Subcutaneous abdominal adipose tissue (tissue), 5 donors: ENCODE results near the gene CYP3A4.

Source experiments
- H3K27ac ChIP-seq: one replicate; pipeline ENCODE4 v1.7.0; 2013; ENCODE audit warnings: low read depth, mild to moderate bottlenecking, inconsistent platforms, low read length, moderate library complexity
- H3K27me3 ChIP-seq, 5 donors: one replicate each; pipeline ENCODE4 v1.7.0; 2013; ENCODE audit warnings: low read length in 5 of 5, inconsistent platforms in 1 of 5; ENCODE audit not compliant: control insufficient read depth in 5 of 5, insufficient read depth in 4 of 5
- H3K36me3 ChIP-seq, 5 donors: one replicate each; pipeline ENCODE4 v1.7.0; 2013; ENCODE audit warnings: low read length in 5 of 5; ENCODE audit not compliant: control insufficient read depth in 5 of 5, insufficient read depth in 5 of 5
- H3K4me1 ChIP-seq, 5 donors: one replicate each; pipeline ENCODE4 v1.7.0; 2013; ENCODE audit warnings: low read length in 5 of 5, mild to moderate bottlenecking in 3 of 5, moderate library complexity in 1 of 5; ENCODE audit not compliant: control insufficient read depth in 5 of 5, insufficient read depth in 5 of 5
- H3K4me3 ChIP-seq, 5 donors: one replicate each; pipeline ENCODE4 v1.7.0; 2013; ENCODE audit warnings: low read length in 5 of 5, low read depth in 1 of 5
- H3K9ac ChIP-seq, 5 donors: one replicate each; pipeline ENCODE4 v1.7.0; 2013; ENCODE audit warnings: low read length in 5 of 5, mild to moderate bottlenecking in 4 of 5, moderate library complexity in 3 of 5
- H3K9me3 ChIP-seq, 5 donors: one replicate each; pipeline ENCODE4 v1.7.0; 2013; ENCODE audit warnings: low read length in 5 of 5; ENCODE audit not compliant: control insufficient read depth in 5 of 5
- donor health status: healthy.
- donor health status: healthy.
- donor health status: healthy.
- donor health status: healthy.
- donor health status: healthy.

The CYP3A4 gene

GRCh38 chr7:99794585-99795502 lies 10.9 kb upstream of the CYP3A4 start:
- Histone ChIP-seq H3K9me3 (no peaks in the 10 kb centered on the region), H3K4me3 (no peak overlapping the region), H3K9ac (no peak overlapping the region), H3K4me1 (peaks cover 0 to 6% (median 0%) of the 10 kb centered on the region in 5 donors), H3K27me3 (no peaks in the 10 kb centered on the region), H3K36me3 (no peaks in the 10 kb centered on the region), H3K27ac (no peak overlapping the region)

GRCh38 chr7:99793443-99793842 lies 9.5 kb upstream of the CYP3A4 start:
- no peak overlapping the region for H3K9ac ChIP-seq
- no peak overlapping the region for H3K4me3 ChIP-seq
- H3K9me3 ChIP-seq: no peaks in the 10 kb centered on the region
- no peaks in the 10 kb centered on the region for H3K36me3 ChIP-seq
- H3K4me1 ChIP-seq: peaks cover 0 to 6% (median 0%) of the 10 kb centered on the region in 5 donors
- no peaks in the 10 kb centered on the region for H3K27me3 ChIP-seq
- no peak overlapping the region for H3K27ac ChIP-seq

- H3K4me1 ChIP-seq: peaks cover 0 to 6% (median 0%) of the 10 kb centered on the region in 5 donors
- H3K9ac ChIP-seq: no peak overlapping the region
- H3K4me3 ChIP-seq: no peak overlapping the region
- H3K9me3 ChIP-seq: no peaks in the 10 kb centered on the region
- H3K27ac ChIP-seq: no peak overlapping the region
- H3K27me3 ChIP-seq: no peaks in the 10 kb centered on the region
- no peaks in the 10 kb centered on the region for H3K36me3 ChIP-seq
Measured at GRCh38 chr7:99792967-99793366, 9.0 kb upstream of the CYP3A4 start.

- Histone ChIP-seq H3K4me1 (peaks cover 0 to 6% (median 0%) of the 10 kb centered on the region in 5 donors), H3K27me3 (no peaks in the 10 kb centered on the region), H3K36me3 (no peaks in the 10 kb centered on the region), H3K27ac (no peak overlapping the region), H3K9me3 (no peaks in the 10 kb centered on the region), H3K4me3 (no peak overlapping the region), H3K9ac (no peak overlapping the region)
Measured at GRCh38 chr7:99791667-99792369, 7.8 kb upstream of the CYP3A4 start.

- no peak overlapping the region for H3K9ac ChIP-seq
- H3K4me1 ChIP-seq: peaks cover 0 to 6% (median 0%) of the 10 kb centered on the region in 5 donors
- H3K27ac ChIP-seq: no peak overlapping the region
- H3K4me3 ChIP-seq: no peak overlapping the region
- H3K27me3 ChIP-seq: no peaks in the 10 kb centered on the region
- H3K9me3 ChIP-seq: no peaks in the 10 kb centered on the region
- no peaks in the 10 kb centered on the region for H3K36me3 ChIP-seq
Measured at GRCh38 chr7:99791021-99791420, 7.0 kb upstream of the CYP3A4 start.

GRCh38 chr7:99790407-99790806 lies 6.4 kb upstream of the CYP3A4 start:
- Histone ChIP-seq H3K4me3 (no peak overlapping the region), H3K27ac (no peak overlapping the region), H3K4me1 (peaks cover 0 to 6% (median 0%) of the 10 kb centered on the region in 5 donors), H3K9ac (no peak overlapping the region), H3K27me3 (no peaks in the 10 kb centered on the region), H3K36me3 (no peaks in the 10 kb centered on the region), H3K9me3 (no peaks in the 10 kb centered on the region)

GRCh38 chr7:99789441-99790070 lies 5.6 kb upstream of the CYP3A4 start:
- Histone ChIP-seq H3K4me3 (no peak overlapping the region), H3K36me3 (no peaks in the 10 kb centered on the region), H3K27ac (no peak overlapping the region), H3K4me1 (peaks cover 0 to 6% (median 0%) of the 10 kb centered on the region in 5 donors), H3K9ac (no peak overlapping the region), H3K9me3 (no peaks in the 10 kb centered on the region), H3K27me3 (no peaks in the 10 kb centered on the region)

GRCh38 chr7:99788554-99788953 lies 4.6 kb upstream of the CYP3A4 start:
- peaks cover 0 to 6% (median 0%) of the 10 kb centered on the region in 5 donors for H3K4me1 ChIP-seq
- no peak overlapping the region for H3K27ac ChIP-seq
- no peak overlapping the region for H3K4me3 ChIP-seq
- no peaks in the 10 kb centered on the region for H3K27me3 ChIP-seq
- H3K36me3 ChIP-seq: no peaks in the 10 kb centered on the region
- H3K9ac ChIP-seq: no peak overlapping the region
- no peaks in the 10 kb centered on the region for H3K9me3 ChIP-seq

- Histone ChIP-seq H3K9me3 (no peaks in the 10 kb centered on the region), H3K4me1 (no peaks in the 10 kb centered on the region), H3K27ac (no peak overlapping the region), H3K27me3 (no peaks in the 10 kb centered on the region), H3K9ac (no peak overlapping the region), H3K36me3 (no peaks in the 10 kb centered on the region), H3K4me3 (no peak overlapping the region)
Measured at GRCh38 chr7:99786726-99787335, 2.8 kb upstream of the CYP3A4 start.
